Caco-2 (cell line): Measurements from ENCODE around the gene AUTS2. TPM values are rescaled to one million over a fixed set of nuclear protein-coding genes. Genes with fewer than 3 reads are reported as not detected.

Experiments used
- BruUV-seq: library from RNA; stranded (reverse); fragments of 400-500 nt; replicated peaks from 2 replicates; lab custom pipeline; 2021; lab: Mats Ljungman, UMichigan
- CTCF ChIA-PET: fragments of 300-600 bp; sonication (Branson Sonifier 250); formaldehyde crosslinking; loops from one replicate; lab custom pipeline; 2022; ENCODE audit warnings: antibody characterized with exemption; lab: Charles Lee
- POLR2A ChIA-PET: fragments of 300-600 bp; sonication (Branson Sonifier 250); formaldehyde crosslinking; loops from one replicate; lab custom pipeline; 2022; ENCODE audit warnings: antibody characterized with exemption; lab: Charles Lee
- DNase-seq, 2 experiments: peaks; one replicate each; pipeline versions ENCODE4 v3.0.0 to v3.0.0-alpha.2; 2020 to 2022
- H3K27me3 ChIP-seq: replicated peaks from 2 replicates; pipeline ENCODE4 v1.6.0; 2011; ENCODE audit warnings: low read length; ENCODE audit not compliant: control insufficient read depth, insufficient read depth
- H3K36me3 ChIP-seq: 2 replicates; pipeline ENCODE4 v1.5.1; 2011; ENCODE audit warnings: low read length; ENCODE audit not compliant: control insufficient read depth, insufficient read depth
- H3K4me1 ChIP-seq: fragments of 250-450 bp; sonication (Bioruptor Pico); 2 replicates; pipeline ENCODE4 v1.5.1; 2020; ENCODE audit warnings: mild to moderate bottlenecking
- H3K4me3 ChIP-seq: 2 replicates; pipeline ENCODE4 v1.5.1; 2011; ENCODE audit warnings: low read depth, mild to moderate bottlenecking, control low read depth, low read length
- H3K9me3 ChIP-seq: fragments of 250-450 bp; sonication (Bioruptor Pico); 2 replicates; pipeline ENCODE4 v1.5.1; 2020; ENCODE audit warnings: mild to moderate bottlenecking, moderate library complexity
- H3K27ac Mint-ChIP-seq: one replicate; pipeline ENCODE4 v1.8.0; 2022; ENCODE audit warnings: mixed read lengths; ENCODE audit not compliant: unreplicated experiment
- H3K27me3 Mint-ChIP-seq: one replicate; pipeline ENCODE4 v1.8.0; 2022; ENCODE audit warnings: mixed read lengths; ENCODE audit not compliant: insufficient read depth, unreplicated experiment
- H3K36me3 Mint-ChIP-seq: one replicate; pipeline ENCODE4 v1.8.0; 2022; ENCODE audit warnings: mild to moderate bottlenecking, mixed read lengths; ENCODE audit not compliant: insufficient read depth, unreplicated experiment
- H3K4me1 Mint-ChIP-seq: one replicate; pipeline ENCODE4 v1.8.0; 2022; ENCODE audit warnings: low read depth, mixed read lengths; ENCODE audit not compliant: unreplicated experiment
- H3K4me3 Mint-ChIP-seq: one replicate; pipeline ENCODE4 v1.8.0; 2022; ENCODE audit warnings: mild to moderate bottlenecking, moderate library complexity, mixed read lengths; ENCODE audit not compliant: unreplicated experiment
- H3K9me3 Mint-ChIP-seq: one replicate; pipeline ENCODE4 v1.8.0; 2022; ENCODE audit warnings: mixed read lengths; ENCODE audit not compliant: unreplicated experiment
- CTCF ChIP-seq, 2 experiments: fragments of 200-600 bp in 1 of 2; IDR thresholded peaks; 1 replicate in 1 of 2; 2 replicates in 1 of 2; pipeline versions ENCODE4 v1.5.1 to v1.8.0; 2011 to 2022; ENCODE audit warnings: antibody characterized with exemption in 1 of 2, control low read depth in 1 of 2, inconsistent platforms in 1 of 2, low read depth in 1 of 2, low read length in 1 of 2, mild to moderate bottlenecking in 1 of 2, moderate library complexity in 1 of 2; ENCODE audit not compliant: insufficient read depth in 1 of 2, severe bottlenecking in 1 of 2, unreplicated experiment in 1 of 2
- intact Hi-C: fragments of 100-400 bp; cut with micrococcal nuclease; formaldehyde crosslinking; loops from one replicate; pipeline ENCODE4 v1.10.0; 2022; ENCODE audit not compliant: unreplicated experiment
- total RNA-seq: library from RNA; stranded (reverse); gene quantifications from 2 replicates; pipeline ENCODE4 v1.2.3, GENCODE V29; 2022

The AUTS2 gene
- total RNA-seq, 1 experiment from 2014 or later, result 37.1 TPM

- H3K9me3 Mint-ChIP-seq, result no peaks in the 10 kb centered on the region
- H3K4me1 Mint-ChIP-seq, result no peaks in the 10 kb centered on the region
- Histone ChIP-seq H3K27me3 (no peaks in the 10 kb centered on the region; the same call in 1 of the 2 replicates), H3K4me1 (no peaks in the 10 kb centered on the region), H3K4me3 (no peak overlapping the region), H3K36me3 (no peaks in the 10 kb centered on the region), H3K9me3 (no peaks in the 10 kb centered on the region)
- no peak overlapping the region for H3K4me3 Mint-ChIP-seq
- ChIA-PET CTCF (no interaction called here), POLR2A (no interaction called here)
- TF ChIP-seq CTCF (IDR thresholded peaks at IDR 0.05; ENCODE audit: insufficient read depth in 1 of 2, low read depth in 1 of 2, low read length in 1 of 2, severe bottlenecking in 1 of 2, unreplicated experiment in 1 of 2), result no peak
- intact Hi-C loops, result no loop called here
- no peaks in the 10 kb centered on the region for H3K36me3 Mint-ChIP-seq
- no peak overlapping the region for H3K27ac Mint-ChIP-seq
- H3K27me3 Mint-ChIP-seq, result peaks cover 5% of the 10 kb centered on the region
- BruUV-seq, result no TSS peak
- no peak for DNase-seq
Measured at GRCh38 chr7:70097645-70098044, 499.4 kb downstream of the AUTS2 start.

GRCh38 chr7:70098133-70098561, 499.9 kb downstream of the AUTS2 start:
- ChIA-PET CTCF (no interaction called here), POLR2A (no interaction called here)
- TF ChIP-seq CTCF (IDR thresholded peaks at IDR 0.05; ENCODE audit: insufficient read depth in 1 of 2, low read depth in 1 of 2, low read length in 1 of 2, severe bottlenecking in 1 of 2, unreplicated experiment in 1 of 2), result no peak
- no peaks in the 10 kb centered on the region for H3K36me3 Mint-ChIP-seq
- no peak overlapping the region for H3K4me3 ChIP-seq
- no TSS peak for BruUV-seq
- H3K4me3 Mint-ChIP-seq, result no peak overlapping the region
- H3K4me1 Mint-ChIP-seq, result no peaks in the 10 kb centered on the region
- no peaks in the 10 kb centered on the region for H3K9me3 Mint-ChIP-seq
- H3K9me3 ChIP-seq, result no peaks in the 10 kb centered on the region
- H3K27me3 ChIP-seq, result no peaks in the 10 kb centered on the region; the same call in 1 of the 2 replicates
- H3K36me3 ChIP-seq, result no peaks in the 10 kb centered on the region
- H3K4me1 ChIP-seq, result no peaks in the 10 kb centered on the region
- H3K27me3 Mint-ChIP-seq, result peaks cover 5% of the 10 kb centered on the region
- H3K27ac Mint-ChIP-seq, result no peak overlapping the region
- no peak for DNase-seq
- intact Hi-C loops, result no loop called here

- no TSS peak for BruUV-seq
- Mint-ChIP-seq H3K36me3 (no peaks in the 10 kb centered on the region), H3K27ac (no peak overlapping the region), H3K4me3 (no peak overlapping the region), H3K27me3 (peaks cover 5% of the 10 kb centered on the region), H3K9me3 (no peaks in the 10 kb centered on the region), H3K4me1 (no peaks in the 10 kb centered on the region)
- TF ChIP-seq CTCF (IDR thresholded peaks at IDR 0.05; ENCODE audit: insufficient read depth in 1 of 2, low read depth in 1 of 2, low read length in 1 of 2, severe bottlenecking in 1 of 2, unreplicated experiment in 1 of 2), result no peak
- CTCF ChIA-PET, result no interaction called here
- Histone ChIP-seq H3K4me1 (no peaks in the 10 kb centered on the region), H3K4me3 (no peak overlapping the region), H3K9me3 (no peaks in the 10 kb centered on the region), H3K36me3 (no peaks in the 10 kb centered on the region), H3K27me3 (no peaks in the 10 kb centered on the region)
- no peak for DNase-seq
- intact Hi-C loops, result no loop called here
- POLR2A ChIA-PET, result no interaction called here
Measured at GRCh38 chr7:70098905-70099672, 500.8 kb downstream of the AUTS2 start.
